Osteocyte (in vitro differentiated cells): ENCODE results near the gene CAPN6. TPM values are rescaled to one million over a fixed set of nuclear protein-coding genes. Genes with fewer than 3 reads are reported as not detected.

Experiments used
- DNase-seq: peaks from one replicate; pipeline ENCODE4 v3.0.0; 2021; ENCODE audit warnings: mixed read lengths; ENCODE audit not compliant: unreplicated experiment; ENCODE audit errors: extremely low spot score
- H3K27ac Mint-ChIP-seq: one replicate; pipeline ENCODE4 v1.8.0; 2021; ENCODE audit warnings: mild to moderate bottlenecking, mixed read lengths; ENCODE audit not compliant: unreplicated experiment
- H3K27me3 Mint-ChIP-seq: one replicate; pipeline ENCODE4 v1.8.0; 2021; ENCODE audit warnings: mixed read lengths; ENCODE audit not compliant: unreplicated experiment
- H3K36me3 Mint-ChIP-seq: one replicate; pipeline ENCODE4 v1.8.0; 2021; ENCODE audit warnings: mixed read lengths; ENCODE audit not compliant: unreplicated experiment
- H3K4me1 Mint-ChIP-seq: one replicate; pipeline ENCODE4 v1.8.0; 2021; ENCODE audit warnings: mixed read lengths; ENCODE audit not compliant: unreplicated experiment
- H3K4me3 Mint-ChIP-seq: one replicate; pipeline ENCODE4 v1.8.0; 2021; ENCODE audit warnings: mild to moderate bottlenecking, moderate library complexity, mixed read lengths; ENCODE audit not compliant: unreplicated experiment
- H3K9me3 Mint-ChIP-seq: one replicate; pipeline ENCODE4 v1.8.0; 2021; ENCODE audit warnings: mixed read lengths; ENCODE audit not compliant: unreplicated experiment
- total RNA-seq: library from RNA; stranded (reverse); gene quantifications from 2 replicates; pipeline ENCODE4 v1.2.1, GENCODE V29; 2021
- TF ChIP-seq, protein P1 (sequence below): fragments of 200-600 bp; sonication (generic); IDR thresholded peaks from 2 replicates; pipeline ENCODE4 v1.5.0; 2021; ENCODE audit warnings: antibody characterized with exemption, mild to moderate bottlenecking, moderate library complexity

Gene CAPN6
- total RNA-seq, 1 donor from 2014 or later = not detected

DNA sequence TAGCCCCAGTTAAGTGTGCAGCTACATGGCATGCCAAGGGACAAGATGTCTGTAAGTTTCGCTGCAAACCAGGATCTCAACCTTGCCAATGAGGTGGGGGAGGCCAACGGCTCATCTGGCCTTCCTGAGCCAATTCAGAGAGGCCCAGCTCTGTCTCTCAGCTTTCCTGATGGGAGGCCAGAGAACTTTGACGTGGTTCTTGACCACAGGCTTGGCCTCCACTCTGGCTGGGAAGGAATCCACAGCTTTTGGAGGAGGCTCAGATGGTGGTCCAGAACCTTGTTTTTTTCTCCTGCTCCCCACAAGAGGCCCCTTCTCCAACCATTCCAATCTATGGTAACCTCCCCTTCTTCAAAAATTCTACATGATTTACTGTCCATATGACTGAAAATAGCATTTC is 9.8 kb downstream of the CAPN6 start:
- H3K4me1 Mint-ChIP-seq = no peaks in the 10 kb centered on the region
- H3K27me3 Mint-ChIP-seq = no peaks in the 10 kb centered on the region
- H3K9me3 Mint-ChIP-seq = peaks cover 3% of the 10 kb centered on the region
- no peaks in the 10 kb centered on the region for H3K36me3 Mint-ChIP-seq
- TF ChIP-seq, protein P1, sequence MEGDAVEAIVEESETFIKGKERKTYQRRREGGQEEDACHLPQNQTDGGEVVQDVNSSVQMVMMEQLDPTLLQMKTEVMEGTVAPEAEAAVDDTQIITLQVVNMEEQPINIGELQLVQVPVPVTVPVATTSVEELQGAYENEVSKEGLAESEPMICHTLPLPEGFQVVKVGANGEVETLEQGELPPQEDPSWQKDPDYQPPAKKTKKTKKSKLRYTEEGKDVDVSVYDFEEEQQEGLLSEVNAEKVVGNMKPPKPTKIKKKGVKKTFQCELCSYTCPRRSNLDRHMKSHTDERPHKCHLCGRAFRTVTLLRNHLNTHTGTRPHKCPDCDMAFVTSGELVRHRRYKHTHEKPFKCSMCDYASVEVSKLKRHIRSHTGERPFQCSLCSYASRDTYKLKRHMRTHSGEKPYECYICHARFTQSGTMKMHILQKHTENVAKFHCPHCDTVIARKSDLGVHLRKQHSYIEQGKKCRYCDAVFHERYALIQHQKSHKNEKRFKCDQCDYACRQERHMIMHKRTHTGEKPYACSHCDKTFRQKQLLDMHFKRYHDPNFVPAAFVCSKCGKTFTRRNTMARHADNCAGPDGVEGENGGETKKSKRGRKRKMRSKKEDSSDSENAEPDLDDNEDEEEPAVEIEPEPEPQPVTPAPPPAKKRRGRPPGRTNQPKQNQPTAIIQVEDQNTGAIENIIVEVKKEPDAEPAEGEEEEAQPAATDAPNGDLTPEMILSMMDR = no peak
- no peak overlapping the region for H3K27ac Mint-ChIP-seq
- no peak overlapping the region for H3K4me3 Mint-ChIP-seq
- no peak for DNase-seq

DNA sequence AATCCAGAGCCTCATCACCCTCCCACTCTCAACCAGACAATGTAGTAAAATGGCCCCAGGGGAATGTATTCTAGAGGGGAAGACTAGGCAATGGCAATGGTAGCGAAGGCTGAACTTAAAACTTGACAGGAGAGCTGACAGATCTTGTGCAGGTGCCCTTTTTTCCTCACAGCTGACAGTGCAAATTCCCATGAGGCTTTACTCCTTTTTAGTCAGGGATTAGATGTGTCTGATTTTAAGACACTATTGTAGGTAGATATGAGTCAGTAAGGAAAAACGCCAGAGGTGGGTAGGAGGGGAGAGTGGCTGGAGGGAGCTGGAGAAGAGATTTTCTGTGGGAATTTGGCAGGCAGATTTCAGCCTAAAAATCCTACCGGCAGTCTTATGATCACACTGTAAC is 10.7 kb downstream of the CAPN6 start:
- no peak overlapping the region for H3K4me3 Mint-ChIP-seq
- H3K4me1 Mint-ChIP-seq = no peaks in the 10 kb centered on the region
- H3K27ac Mint-ChIP-seq = no peak overlapping the region
- H3K27me3 Mint-ChIP-seq = no peaks in the 10 kb centered on the region
- H3K36me3 Mint-ChIP-seq = no peaks in the 10 kb centered on the region
- H3K9me3 Mint-ChIP-seq = peaks cover 3% of the 10 kb centered on the region
- DNase-seq = no peak
- TF ChIP-seq, protein P1 = no peak

DNA sequence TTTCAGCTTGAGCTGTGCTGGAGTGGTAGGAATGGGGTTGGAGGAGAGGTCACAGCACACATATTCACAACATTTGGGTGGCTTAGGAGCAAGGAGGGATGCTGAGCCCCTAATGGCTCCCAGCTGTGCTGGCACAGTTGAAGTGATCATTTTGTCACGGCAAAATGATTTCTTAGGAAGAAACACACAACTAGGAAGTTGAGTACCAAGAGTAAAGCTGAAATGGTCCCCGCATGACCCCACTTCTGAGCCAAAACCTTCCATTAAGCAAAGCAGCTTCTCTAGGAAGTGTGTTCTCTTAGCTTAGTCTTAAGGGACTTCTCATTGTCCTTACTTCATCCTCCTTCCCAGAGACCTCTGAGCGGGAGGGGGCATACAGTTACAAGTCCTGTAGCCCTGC is 12.6 kb downstream of the CAPN6 start:
- Mint-ChIP-seq H3K4me3 (no peak overlapping the region), H3K27me3 (no peaks in the 10 kb centered on the region), H3K9me3 (peaks cover 3% of the 10 kb centered on the region), H3K36me3 (no peaks in the 10 kb centered on the region), H3K27ac (no peak overlapping the region), H3K4me1 (no peaks in the 10 kb centered on the region)
- TF ChIP-seq, protein P1 = no peak
- DNase-seq = no peak

DNA sequence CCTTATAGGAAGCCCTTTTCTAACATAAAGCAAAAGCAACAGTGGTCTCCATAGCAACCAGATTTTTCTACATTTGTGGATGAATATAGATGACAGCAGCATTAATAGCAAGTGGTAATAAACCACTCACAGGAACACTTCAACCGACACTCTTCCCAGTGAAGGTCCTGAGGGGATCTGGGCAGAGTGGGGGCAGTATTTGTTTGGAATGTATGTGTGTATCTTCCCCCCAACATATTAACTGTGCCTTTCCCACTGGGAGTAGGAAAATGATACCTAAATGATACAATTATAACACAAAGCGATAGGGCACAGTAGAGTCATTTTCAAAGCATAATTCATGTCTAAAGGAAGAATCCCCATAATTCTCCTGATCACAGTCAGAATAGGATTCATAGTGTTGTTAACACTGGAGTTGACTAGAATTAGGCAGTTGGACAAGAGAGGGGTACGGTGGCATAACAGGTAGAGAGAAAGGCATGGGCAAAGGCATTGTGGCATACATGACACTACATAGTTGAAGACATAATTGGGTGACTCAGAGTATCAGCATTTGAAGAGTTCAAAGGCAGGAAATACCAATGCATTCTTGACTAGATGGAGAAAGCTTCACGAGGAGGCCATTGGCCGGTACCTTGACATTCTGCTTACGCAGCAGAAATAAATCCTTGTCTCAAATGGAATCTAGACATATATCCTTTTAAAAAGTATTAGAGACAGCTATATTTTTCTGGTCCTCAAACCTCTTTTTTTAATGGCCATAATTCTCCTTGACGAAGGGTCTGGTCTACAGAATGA is 15.2 kb downstream of the CAPN6 start:
- Mint-ChIP-seq H3K36me3 (no peaks in the 10 kb centered on the region), H3K9me3 (peaks cover 3% of the 10 kb centered on the region), H3K4me3 (no peak overlapping the region), H3K27me3 (no peaks in the 10 kb centered on the region), H3K27ac (no peak overlapping the region), H3K4me1 (no peaks in the 10 kb centered on the region)
- TF ChIP-seq, protein P1 = no peak
- no peak for DNase-seq

DNA sequence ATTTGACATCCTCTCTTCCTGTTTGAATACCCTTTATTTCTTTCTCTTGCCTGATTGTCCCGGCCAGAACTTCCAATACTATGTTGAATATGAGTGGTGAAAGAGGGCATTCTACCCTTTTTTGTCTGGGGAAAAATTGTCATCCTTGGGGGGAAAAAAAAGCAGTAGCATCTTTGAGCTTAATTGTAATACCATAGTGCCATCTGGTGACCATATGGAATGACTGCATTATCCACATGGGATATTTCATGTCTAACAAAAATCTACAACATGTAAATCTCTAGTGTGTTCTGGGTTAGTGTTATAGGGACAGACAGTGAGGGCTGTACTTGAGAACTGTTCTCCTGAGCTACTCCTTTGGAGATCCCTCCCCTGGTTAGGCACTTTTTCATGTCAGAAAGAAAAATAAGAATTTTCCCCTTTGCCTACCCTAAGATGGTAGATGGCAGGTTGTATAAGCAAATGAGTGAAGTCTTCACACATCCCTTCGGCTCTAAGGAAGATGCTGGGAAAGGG is 26.0 kb downstream of the CAPN6 start:
- H3K27ac Mint-ChIP-seq = no peak overlapping the region
- DNase-seq = no peak
- H3K4me3 Mint-ChIP-seq = no peak overlapping the region
- TF ChIP-seq, protein P1 = peak; percentile 60
- no peaks in the 10 kb centered on the region for H3K27me3 Mint-ChIP-seq
- no peaks in the 10 kb centered on the region for H3K9me3 Mint-ChIP-seq
- no peaks in the 10 kb centered on the region for H3K36me3 Mint-ChIP-seq
- H3K4me1 Mint-ChIP-seq = no peaks in the 10 kb centered on the region
